Calu3 (cell line): ENCODE measurements around the gene DMKN. TPM values are rescaled to one million over a fixed set of nuclear protein-coding genes. Genes with fewer than 3 reads are reported as not detected.

ENCODE experiments used
- BruUV-seq: library from RNA; stranded (reverse); fragments of 400-500 nt; replicated peaks from 2 replicates; lab custom pipeline; 2021; lab: Mats Ljungman, UMichigan
- CTCF ChIA-PET: fragments of 300-600 bp; sonication (Branson Sonifier 250); formaldehyde crosslinking; loops from one replicate; lab custom pipeline; 2022; ENCODE audit warnings: antibody characterized with exemption; lab: Charles Lee
- DNase-seq: peaks from one replicate; pipeline ENCODE4 v3.0.0; 2022
- H3K27ac Mint-ChIP-seq: one replicate; pipeline ENCODE4 v1.8.0; 2022; ENCODE audit warnings: mixed read lengths; ENCODE audit not compliant: unreplicated experiment
- H3K27me3 Mint-ChIP-seq: one replicate; pipeline ENCODE4 v1.8.0; 2022; ENCODE audit warnings: mixed read lengths; ENCODE audit not compliant: unreplicated experiment
- H3K36me3 Mint-ChIP-seq: one replicate; pipeline ENCODE4 v1.8.0; 2022; ENCODE audit warnings: mild to moderate bottlenecking, moderate library complexity, mixed read lengths; ENCODE audit not compliant: insufficient read depth, unreplicated experiment
- H3K4me1 Mint-ChIP-seq: one replicate; pipeline ENCODE4 v1.8.0; 2022; ENCODE audit warnings: mild to moderate bottlenecking, low read depth, mixed read lengths; ENCODE audit not compliant: unreplicated experiment
- H3K4me3 Mint-ChIP-seq: one replicate; pipeline ENCODE4 v1.8.0; 2022; ENCODE audit warnings: mild to moderate bottlenecking, low read depth, moderate library complexity, mixed read lengths; ENCODE audit not compliant: unreplicated experiment
- H3K9me3 Mint-ChIP-seq: one replicate; pipeline ENCODE4 v1.8.0; 2022; ENCODE audit warnings: low read depth, mixed read lengths; ENCODE audit not compliant: unreplicated experiment
- CTCF ChIP-seq: fragments of 200-600 bp; IDR thresholded peaks from one replicate; pipeline ENCODE4 v1.8.0; 2022; ENCODE audit warnings: antibody characterized with exemption; ENCODE audit not compliant: unreplicated experiment
- intact Hi-C: fragments of 100-400 bp; cut with micrococcal nuclease; formaldehyde crosslinking; loops from one replicate; pipeline ENCODE4 v1.10.0; 2022; ENCODE audit not compliant: unreplicated experiment
- total RNA-seq: library from RNA; stranded (reverse); gene quantifications from 2 replicates; pipeline ENCODE4 v1.2.3, GENCODE V29; 2022

DMKN gene
- total RNA-seq, 1 experiment from 2014 or later: 224 TPM

DNA sequence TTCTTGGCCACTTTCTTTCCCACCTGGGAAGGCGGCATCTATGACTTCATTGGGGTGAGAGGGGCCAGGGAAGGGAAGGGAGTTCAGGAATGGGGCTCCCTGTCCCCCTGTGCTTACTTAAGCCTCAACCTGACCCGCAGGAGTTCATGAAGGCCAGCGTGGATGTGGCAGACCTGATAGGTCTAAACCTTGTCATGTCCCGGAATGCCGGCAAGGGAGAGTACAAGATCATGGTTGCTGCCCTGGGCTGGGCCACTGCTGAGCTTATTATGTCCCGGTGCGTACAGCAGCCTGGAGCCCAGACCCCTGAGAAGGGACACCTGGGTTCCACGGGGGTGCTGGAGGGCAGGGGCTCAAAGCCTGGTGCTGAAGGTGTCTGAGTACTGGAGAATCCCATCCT, 33.1 kb upstream of the DMKN start:
- peak overlapping the region; percentile 87 for H3K27ac Mint-ChIP-seq
- H3K9me3 Mint-ChIP-seq: no peaks in the 10 kb centered on the region
- peaks cover 28% of the 10 kb centered on the region for H3K4me1 Mint-ChIP-seq
- DNase-seq: no peak
- no peaks in the 10 kb centered on the region for H3K27me3 Mint-ChIP-seq
- H3K36me3 Mint-ChIP-seq: peaks cover 58% of the 10 kb centered on the region
- intact Hi-C loops: loop anchor here (5.0 kb wide), 1 partner anchor 34 kb away; the partner anchor contains the start of gene DMKN
- H3K4me3 Mint-ChIP-seq: peak overlapping the region; percentile 96
- no peak for TF ChIP-seq CTCF
- CTCF ChIA-PET: interaction anchor here (1.2 kb wide), 1 partner anchor 36 kb away, joined by 3 read pairs; no protein-coding TSS in a partner anchor
- no TSS peak for BruUV-seq

GRCh38 chr19:35545855-35546381, 32.5 kb upstream of the DMKN start:
- CTCF ChIA-PET: interaction anchor here (1.2 kb wide), 1 partner anchor 36 kb away, joined by 3 read pairs; no protein-coding TSS in a partner anchor
- no peak for TF ChIP-seq CTCF
- DNase-seq: peak; percentile 61
- H3K4me1 Mint-ChIP-seq: peaks cover 28% of the 10 kb centered on the region
- H3K27ac Mint-ChIP-seq: peak overlapping the region; percentile 87
- H3K36me3 Mint-ChIP-seq: peaks cover 63% of the 10 kb centered on the region
- intact Hi-C loops: loop anchor here (5.0 kb wide), 1 partner anchor 34 kb away; the partner anchor contains the start of gene DMKN
- TSS peak; percentile 80 for BruUV-seq
- H3K27me3 Mint-ChIP-seq: no peaks in the 10 kb centered on the region
- H3K4me3 Mint-ChIP-seq: peak overlapping the region; percentile 96
- no peaks in the 10 kb centered on the region for H3K9me3 Mint-ChIP-seq

DNA sequence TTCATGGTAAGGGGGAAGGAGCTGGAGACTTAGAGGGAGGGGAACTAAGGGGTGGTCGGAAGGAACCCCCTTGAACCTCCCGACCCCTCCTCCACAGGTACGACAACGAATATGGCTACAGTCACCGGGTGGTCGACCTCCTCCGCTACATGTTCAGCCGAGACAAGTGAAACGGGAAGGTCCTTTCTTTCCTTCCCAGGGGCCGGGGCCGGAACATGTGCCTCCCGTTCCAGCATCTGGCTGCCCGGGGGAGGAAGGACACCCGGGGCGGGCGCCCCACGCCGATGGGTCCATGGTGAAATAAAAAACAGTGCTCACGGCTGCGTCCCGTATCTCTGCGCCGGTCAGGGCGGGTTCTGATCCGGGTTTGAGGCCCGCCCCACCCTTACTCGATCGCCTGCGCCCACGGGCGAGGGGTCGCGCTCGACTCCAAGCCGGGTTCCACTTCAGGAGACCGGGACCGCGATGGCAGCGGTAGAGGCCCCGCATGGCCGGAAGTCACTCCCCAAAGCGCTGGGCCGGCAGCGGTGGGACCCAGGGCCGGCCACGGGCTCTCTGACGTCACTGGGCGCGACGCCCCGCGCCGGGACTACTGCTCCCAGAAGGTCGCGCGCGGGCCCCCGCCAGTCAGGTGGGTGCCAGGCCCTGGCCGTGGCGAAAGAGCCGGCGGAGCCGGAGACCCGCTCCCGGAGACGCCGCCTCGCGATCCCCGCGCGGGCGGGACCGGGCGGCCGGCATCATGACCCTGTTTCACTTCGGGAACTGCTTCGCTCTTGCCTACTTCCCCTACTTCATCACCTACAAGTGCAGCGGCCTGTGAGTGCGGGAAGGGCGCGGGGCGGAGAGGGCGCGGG, 31.8 kb upstream of the DMKN start, which contains the start of gene TMEM147:
Gene TMEM147, plus strand, starts transcription at position 626 of the 854 bp plus-strand sequence. Its CDS starts 114 bp downstream, at position 740.
- Mint-ChIP-seq H3K27ac (peak within 1 kb of the TSS; percentile 87), H3K36me3 (peaks cover 62% of the 10 kb centered on the region), H3K9me3 (no peaks in the 10 kb centered on the region), H3K4me1 (peaks cover 28% of the 10 kb centered on the region), H3K27me3 (no peaks in the 10 kb centered on the region), H3K4me3 (peak within 1 kb of the TSS; percentile 96)
- intact Hi-C loops: loop anchor here (5.0 kb wide), 1 partner anchor 33 kb away; the partner anchor contains the start of gene DMKN
- TF ChIP-seq CTCF: no peak
- TSS peak; percentile 81 for BruUV-seq
- DNase-seq: peak; percentile 98
- CTCF ChIA-PET: no interaction called here

- H3K4me1 Mint-ChIP-seq: peaks cover 23% of the 10 kb centered on the region
- TF ChIP-seq CTCF: no peak
- H3K9me3 Mint-ChIP-seq: no peaks in the 10 kb centered on the region
- no peaks in the 10 kb centered on the region for H3K27me3 Mint-ChIP-seq
- peak overlapping the region; percentile 96 for H3K4me3 Mint-ChIP-seq
- BruUV-seq: no TSS peak
- intact Hi-C loops: no loop called here
- peak overlapping the region; percentile 87 for H3K27ac Mint-ChIP-seq
- peaks cover 63% of the 10 kb centered on the region for H3K36me3 Mint-ChIP-seq
- no peak for DNase-seq
- CTCF ChIA-PET: no interaction called here
These were observed 30.8 kb upstream of the DMKN start for GRCh38 chr19:35544110-35544802.
